Measurements from ENCODE around the gene CRYGD. TPM values are rescaled to one million over a fixed set of nuclear protein-coding genes. Genes with fewer than 3 reads are reported as not detected.

CRYGD gene
- total RNA-seq, 1 donor from 2014 or later, result not detected

DNA sequence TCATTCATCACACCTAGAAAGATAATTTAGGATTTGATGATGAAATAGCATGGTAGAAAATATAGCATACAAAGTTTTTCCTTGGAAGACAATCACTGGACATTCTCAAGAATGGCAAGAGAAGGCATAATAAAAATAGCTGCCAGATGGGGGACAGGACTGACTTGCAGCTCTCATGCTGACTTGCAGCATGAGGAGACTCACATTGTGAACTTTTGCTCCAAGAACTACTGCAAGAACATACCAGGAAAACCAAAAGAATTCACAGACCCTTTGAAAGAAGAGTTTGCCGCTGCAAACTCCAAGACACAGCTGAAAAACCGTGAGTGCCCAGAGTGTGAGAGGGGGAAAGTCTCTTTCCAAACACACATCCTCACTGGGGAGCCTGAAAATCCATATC, 47.0 kb downstream of the CRYGD start:
- DNase-seq (ENCODE audit: low read depth), result no peak
- Histone ChIP-seq H3K27me3 (ENCODE audit: control insufficient read depth, insufficient read depth, low read length) (peaks cover 2% of the 10 kb centered on the region), H3K36me3 (ENCODE audit: control insufficient read depth, insufficient read depth, low read length) (no peaks in the 10 kb centered on the region), H3K4me3 (ENCODE audit: low read depth, low read length) (no peak overlapping the region)
- TF ChIP-seq, protein P1, sequence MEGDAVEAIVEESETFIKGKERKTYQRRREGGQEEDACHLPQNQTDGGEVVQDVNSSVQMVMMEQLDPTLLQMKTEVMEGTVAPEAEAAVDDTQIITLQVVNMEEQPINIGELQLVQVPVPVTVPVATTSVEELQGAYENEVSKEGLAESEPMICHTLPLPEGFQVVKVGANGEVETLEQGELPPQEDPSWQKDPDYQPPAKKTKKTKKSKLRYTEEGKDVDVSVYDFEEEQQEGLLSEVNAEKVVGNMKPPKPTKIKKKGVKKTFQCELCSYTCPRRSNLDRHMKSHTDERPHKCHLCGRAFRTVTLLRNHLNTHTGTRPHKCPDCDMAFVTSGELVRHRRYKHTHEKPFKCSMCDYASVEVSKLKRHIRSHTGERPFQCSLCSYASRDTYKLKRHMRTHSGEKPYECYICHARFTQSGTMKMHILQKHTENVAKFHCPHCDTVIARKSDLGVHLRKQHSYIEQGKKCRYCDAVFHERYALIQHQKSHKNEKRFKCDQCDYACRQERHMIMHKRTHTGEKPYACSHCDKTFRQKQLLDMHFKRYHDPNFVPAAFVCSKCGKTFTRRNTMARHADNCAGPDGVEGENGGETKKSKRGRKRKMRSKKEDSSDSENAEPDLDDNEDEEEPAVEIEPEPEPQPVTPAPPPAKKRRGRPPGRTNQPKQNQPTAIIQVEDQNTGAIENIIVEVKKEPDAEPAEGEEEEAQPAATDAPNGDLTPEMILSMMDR (IDR thresholded peaks at IDR 0.05; ENCODE audit: insufficient read depth, low read length, poor library complexity, severe bottlenecking), result no peak

DNA sequence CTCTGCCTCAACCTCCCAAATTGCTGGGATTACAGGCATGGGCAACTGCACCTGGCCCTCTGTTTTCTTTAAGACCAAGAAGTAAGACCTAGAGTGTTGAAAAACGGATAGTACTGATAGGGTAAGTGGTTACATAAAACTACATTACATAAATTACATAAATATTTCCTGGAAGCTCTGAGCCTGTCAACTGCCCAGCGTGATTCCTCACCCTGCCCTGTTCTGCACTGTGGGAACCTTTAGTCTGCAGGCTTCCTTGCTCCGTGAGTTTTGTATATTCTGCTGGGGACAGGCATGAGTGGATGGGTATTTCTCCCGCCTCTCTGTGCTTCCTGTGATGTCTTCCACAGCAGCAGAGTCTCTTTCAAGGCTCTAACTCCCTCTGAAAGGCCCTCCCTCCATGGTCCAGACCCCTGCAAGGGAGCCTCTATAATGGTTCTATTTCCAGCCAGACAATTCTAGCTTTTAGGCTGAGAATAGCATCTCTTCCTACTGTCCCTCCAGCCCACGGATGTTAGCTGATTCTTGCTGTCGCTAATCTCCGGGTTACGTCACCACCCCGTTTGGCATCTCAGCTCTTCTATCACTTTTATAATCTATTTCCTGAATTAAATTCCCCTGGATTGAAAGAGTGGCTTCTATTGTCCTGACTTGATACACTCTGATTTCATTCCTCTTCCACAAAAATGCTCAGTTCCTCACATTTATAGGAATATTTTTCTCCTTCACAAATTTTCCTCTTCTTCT, 49.5 kb downstream of the CRYGD start:
- no peaks in the 10 kb centered on the region for H3K36me3 ChIP-seq (ENCODE audit: control insufficient read depth, insufficient read depth, low read length)
- TF ChIP-seq, protein P1 (IDR thresholded peaks at IDR 0.05; ENCODE audit: insufficient read depth, low read length, poor library complexity, severe bottlenecking), result no peak
- no peak overlapping the region for H3K4me3 ChIP-seq (ENCODE audit: low read depth, low read length)
- H3K27me3 ChIP-seq (ENCODE audit: control insufficient read depth, insufficient read depth, low read length), result peaks cover 2% of the 10 kb centered on the region
- DNase-seq (ENCODE audit: low read depth), result no peak

DNA sequence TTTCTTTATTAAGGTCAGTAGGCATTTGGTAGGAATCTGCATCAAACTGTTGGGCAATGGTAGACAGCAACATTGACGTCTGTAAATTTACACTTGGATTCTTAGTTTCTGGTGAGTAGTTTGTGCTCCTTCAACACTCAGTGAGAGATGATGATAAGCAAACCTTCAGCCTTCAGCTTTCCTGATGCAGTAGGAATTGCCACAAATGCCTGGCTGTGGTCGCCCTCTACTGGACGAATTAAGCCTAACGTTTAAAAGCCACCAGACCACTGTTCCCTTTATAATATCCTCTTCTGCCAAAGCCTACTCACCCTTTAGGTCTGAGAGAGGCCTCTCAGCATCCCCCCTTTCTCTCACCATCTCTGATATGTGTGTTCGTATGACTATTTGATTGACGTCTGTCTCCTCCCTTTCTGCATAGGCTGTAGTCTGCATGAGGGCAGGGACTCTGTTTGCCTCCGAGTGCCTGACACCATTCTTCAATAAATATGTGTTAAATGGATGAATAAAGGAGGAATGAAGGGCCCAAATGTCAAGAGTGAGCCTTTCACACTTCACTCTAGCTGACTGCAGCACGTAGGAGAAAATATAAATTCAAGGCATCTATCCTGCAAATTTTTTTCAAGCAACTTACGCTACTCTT, 52.0 kb downstream of the CRYGD start:
- H3K27me3 ChIP-seq (ENCODE audit: control insufficient read depth, insufficient read depth, low read length), result peaks cover 2% of the 10 kb centered on the region
- no peak overlapping the region for H3K4me3 ChIP-seq (ENCODE audit: low read depth, low read length)
- TF ChIP-seq, protein P1 (IDR thresholded peaks at IDR 0.05; ENCODE audit: insufficient read depth, low read length, poor library complexity, severe bottlenecking), result peak; percentile 75
- no peaks in the 10 kb centered on the region for H3K36me3 ChIP-seq (ENCODE audit: control insufficient read depth, insufficient read depth, low read length)
- DNase-seq (ENCODE audit: low read depth), result peak; percentile 25

Other genes with a start within 250 kb of the CRYGD start
- gene PLEKHM3, start 99.0 kb downstream of the CRYGD start, total RNA-seq, result 6.3 and 11.2 TPM in 2 replicates
- gene CRYGC, start 5.3 kb upstream of the CRYGD start, total RNA-seq, result not detected in 2 replicates
- not detected in 2 replicates for gene CRYGB, start 21.6 kb upstream of the CRYGD start, total RNA-seq
- not detected in 2 replicates for gene CRYGA, start 39.1 kb upstream of the CRYGD start, total RNA-seq
- not detected in 2 replicates for gene C2orf80, start 65.5 kb upstream of the CRYGD start, total RNA-seq
- gene IDH1, start 130.5 kb upstream of the CRYGD start, total RNA-seq, result 98.9 and 108 TPM in 2 replicates
- 24.2 and 29.1 TPM in 2 replicates for gene PIKFYVE, start 141.7 kb upstream of the CRYGD start, total RNA-seq

Data from kidney epithelial cell (primary cell).